Measurements from ENCODE around the gene SLC12A9.
A peak's percentile ranks its signal among the peaks of the same experiment; 100 is the strongest.
"Not testable (repeated sequence)": the region's sequence is repeated elsewhere in the genome, so short reads cannot be mapped to it uniquely, and the experiment has no call there.

The SLC12A9 gene

GRCh38 chr7:100894860-100895700 is 42.6 kb downstream of the SLC12A9 start:
- DNase-seq (ENCODE audit: low read depth in 3 of 3, low spot score in 1 of 3), result peak in 1 of 3 donors; percentile 57

DNA sequence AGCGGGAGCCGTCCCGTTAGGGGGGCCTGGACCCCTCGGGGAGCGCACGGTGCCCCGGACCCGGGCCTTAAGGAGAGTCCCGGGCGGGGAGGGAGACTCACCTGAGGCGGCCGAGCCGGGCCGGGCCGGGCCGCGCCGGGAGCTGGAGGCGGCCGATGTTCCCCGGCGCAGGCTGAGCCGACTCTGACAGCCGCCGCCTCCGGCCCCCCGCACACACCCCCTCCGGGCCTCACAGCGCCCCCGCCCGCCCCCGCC is 43.1 kb downstream of the SLC12A9 start, which contains the start of gene ACHE:
Gene ACHE (minus strand): TSS at position 188 of the 255 bp plus-strand sequence. CDS start 1,656 bp downstream, outside the sequence.
- no peak for DNase-seq (ENCODE audit: low read depth in 3 of 3, low spot score in 1 of 3)

- no peak for DNase-seq (ENCODE audit: low read depth in 3 of 3, low spot score in 1 of 3)
Observed at GRCh38 chr7:100895956-100896731, 43.6 kb downstream of the SLC12A9 start.

DNA sequence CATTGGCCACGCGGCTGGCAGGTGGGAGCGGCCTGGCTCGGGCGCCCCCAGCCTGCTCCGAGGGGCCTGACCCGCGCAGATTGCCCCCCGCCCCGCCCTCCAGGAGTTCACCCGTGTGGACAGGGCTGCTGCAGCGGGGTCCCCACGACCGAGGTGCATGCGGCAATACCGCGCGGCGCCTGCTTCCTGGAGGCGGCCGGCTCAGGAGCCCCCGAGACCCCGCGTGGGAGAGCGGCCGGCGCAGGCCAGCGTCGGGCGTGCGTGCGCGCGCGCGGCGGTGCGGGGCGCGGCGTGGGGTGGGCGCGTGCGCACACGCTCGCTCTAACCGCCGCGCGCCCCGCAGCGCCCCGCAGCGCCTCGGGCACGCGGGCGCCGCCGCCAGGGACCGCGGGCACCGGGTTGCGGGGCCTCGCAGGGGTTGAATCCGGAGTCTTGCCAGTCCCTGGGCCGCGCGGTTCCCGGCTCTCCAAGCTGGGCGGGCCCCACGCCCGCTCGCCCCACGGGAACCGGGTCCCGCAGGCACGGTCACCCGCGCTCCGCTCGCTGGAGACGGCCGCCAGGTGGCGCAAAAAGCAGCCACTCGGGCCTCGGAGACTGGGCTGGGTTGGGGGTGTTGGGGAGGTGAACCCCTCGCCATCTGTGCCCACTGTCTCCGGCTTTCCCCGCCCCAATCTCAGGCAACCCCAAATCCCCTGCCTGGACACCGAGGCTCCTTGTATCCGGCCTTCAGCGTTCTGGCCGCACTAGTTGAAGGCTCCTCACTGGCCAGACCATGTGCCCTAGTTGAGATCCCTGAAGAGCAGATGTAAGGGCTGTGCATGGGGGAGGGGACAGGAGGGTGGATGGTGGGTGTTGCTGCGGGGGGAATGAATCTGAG is 44.5 kb downstream of the SLC12A9 start:
- peak in 1 of 3 donors; percentile 66 for DNase-seq (ENCODE audit: low read depth in 3 of 3, low spot score in 1 of 3)

DNA sequence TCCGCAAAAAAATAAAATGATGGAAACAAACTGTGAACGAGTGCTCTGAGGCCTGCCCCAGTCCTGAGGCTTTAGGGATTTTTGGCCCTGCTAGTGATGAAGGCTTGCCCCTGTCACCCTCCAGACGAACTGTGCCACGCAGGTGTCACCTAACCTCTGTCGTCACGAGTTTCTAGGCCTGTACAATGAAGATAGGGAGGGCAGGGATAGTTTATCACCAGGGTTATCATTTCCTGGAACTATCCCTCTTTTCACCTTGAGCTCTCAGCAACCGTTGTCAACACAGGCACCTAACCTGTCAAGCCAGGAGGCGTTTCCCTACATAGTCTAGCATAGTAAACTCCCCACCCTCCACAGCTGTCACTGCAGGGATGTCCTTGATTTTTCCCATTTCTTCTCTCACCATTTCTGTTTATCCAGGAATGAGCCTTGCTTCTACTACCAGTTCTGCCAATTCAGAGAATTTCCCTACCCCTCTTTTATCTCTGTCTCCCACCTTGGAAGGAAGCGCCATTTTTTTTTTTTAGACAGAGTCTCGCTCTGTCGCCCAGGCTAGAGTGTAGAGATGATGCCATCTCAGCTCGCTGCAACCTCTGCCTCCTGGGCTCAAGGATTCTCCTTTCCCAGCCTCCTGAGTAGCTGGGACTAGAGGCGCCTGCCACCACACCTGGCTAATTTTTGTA is 45.4 kb downstream of the SLC12A9 start:
- no peak for DNase-seq (ENCODE audit: low read depth in 3 of 3, low spot score in 1 of 3)

DNA sequence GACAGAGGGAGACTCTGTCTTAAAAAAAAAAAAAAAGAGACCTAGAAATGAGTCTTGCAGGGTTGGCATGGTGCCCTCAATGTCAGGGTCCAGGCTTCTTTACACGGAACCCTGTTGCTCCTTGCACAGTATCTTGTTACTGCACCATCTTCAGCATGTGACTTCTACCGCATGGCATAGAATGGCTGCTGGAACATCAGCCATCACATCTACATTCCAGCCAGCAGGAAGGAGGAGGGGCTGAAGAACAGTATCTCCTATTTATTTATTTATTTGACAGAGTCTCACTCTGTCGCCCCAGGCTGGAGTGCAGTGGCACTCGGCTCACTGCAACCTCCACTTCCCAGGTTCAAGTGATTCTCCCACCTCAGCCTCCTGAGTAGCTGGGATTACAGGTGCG is 46.9 kb downstream of the SLC12A9 start:
- no peak for DNase-seq (ENCODE audit: low read depth in 3 of 3, low spot score in 1 of 3)

DNA sequence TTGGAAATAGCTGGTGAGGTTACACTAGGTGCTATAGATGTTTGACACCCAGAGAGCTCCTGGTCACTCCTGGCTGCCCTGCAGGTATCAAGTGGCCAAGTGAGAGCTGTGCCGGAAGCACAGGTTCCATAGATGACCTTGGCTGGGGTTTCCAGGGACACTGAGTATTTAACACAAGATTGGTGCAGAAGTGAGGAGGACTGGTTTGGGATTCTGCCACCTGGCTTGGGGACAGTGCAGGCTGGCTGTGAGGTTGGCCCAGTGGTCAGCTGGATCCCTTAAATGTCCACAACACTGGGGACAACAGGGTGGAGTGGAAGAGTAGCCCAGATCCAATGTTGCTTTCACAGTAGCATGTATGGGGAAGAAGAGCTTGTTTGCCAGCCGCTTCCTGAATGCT is 48.5 kb downstream of the SLC12A9 start:
- no peak for DNase-seq (ENCODE audit: low read depth in 3 of 3, low spot score in 1 of 3)

GRCh38 chr7:100901921-100902332 is 49.4 kb downstream of the SLC12A9 start:
- no peak for DNase-seq (ENCODE audit: low read depth in 3 of 3, low spot score in 1 of 3)

- DNase-seq (ENCODE audit: low read depth in 3 of 3, low spot score in 1 of 3), result no peak
Observed at GRCh38 chr7:100902638-100903037, 50.1 kb downstream of the SLC12A9 start.

- no peak for DNase-seq (ENCODE audit: low read depth in 3 of 3, low spot score in 1 of 3)
Observed at GRCh38 chr7:100908512-100908911, 56.0 kb downstream of the SLC12A9 start.

GRCh38 chr7:100910443-100910842 is 57.9 kb downstream of the SLC12A9 start:
- not testable (repeated sequence) for DNase-seq (ENCODE audit: low read depth in 3 of 3, low spot score in 1 of 3)

DNA sequence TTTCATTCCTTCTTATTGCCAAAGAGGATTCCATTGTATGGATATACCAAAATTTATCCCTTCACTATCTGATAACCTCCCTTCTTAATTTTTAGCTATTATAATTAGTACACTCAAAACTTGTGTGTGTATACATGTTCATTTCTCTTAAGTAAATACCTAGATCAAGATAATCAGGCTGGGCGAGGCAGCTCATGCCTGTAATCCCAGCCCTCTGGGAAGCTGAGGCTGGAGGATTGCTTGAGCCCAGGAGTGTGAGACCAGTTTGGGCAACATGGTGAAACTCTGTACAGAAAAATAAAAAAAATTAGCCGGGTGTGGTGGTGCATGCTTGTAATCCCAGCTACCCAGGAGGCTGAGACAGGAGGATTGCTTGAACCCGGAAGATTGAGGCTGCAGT is 59.0 kb downstream of the SLC12A9 start:
- DNase-seq (ENCODE audit: low read depth in 3 of 3, low spot score in 1 of 3), result no peak

DNA sequence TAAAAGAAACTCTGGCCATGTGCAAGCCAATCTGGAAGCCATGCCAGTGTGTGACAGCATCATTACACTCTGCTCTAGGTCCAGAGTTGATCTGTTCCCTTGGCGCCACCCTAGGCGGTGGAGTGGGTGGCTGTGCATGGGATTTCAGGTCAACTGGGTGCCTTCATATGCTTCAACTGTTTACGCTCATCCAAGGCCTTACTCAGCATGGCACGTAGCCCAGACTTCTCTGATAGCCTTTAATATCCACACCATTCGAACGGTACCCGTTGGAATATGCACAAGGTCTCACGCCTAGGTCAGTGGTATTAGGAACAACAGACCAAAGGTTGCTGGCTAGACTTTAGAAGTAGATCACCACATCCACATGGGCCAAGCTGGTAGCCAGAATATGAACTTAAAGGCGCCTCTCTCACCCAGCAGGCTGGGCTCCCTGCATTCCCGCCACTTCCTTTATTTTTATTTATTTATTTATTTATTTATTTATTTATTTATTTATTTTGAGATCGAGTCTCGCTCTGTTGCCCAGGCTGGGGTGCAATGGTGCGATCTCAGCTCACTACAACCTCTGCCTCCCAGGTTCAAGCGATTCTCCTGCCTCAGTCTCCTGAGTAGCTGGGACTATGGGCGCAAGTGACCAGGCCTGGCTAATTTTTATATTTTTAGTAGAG is 61.8 kb downstream of the SLC12A9 start:
- DNase-seq (ENCODE audit: low read depth in 3 of 3, low spot score in 1 of 3), result no peak

DNA sequence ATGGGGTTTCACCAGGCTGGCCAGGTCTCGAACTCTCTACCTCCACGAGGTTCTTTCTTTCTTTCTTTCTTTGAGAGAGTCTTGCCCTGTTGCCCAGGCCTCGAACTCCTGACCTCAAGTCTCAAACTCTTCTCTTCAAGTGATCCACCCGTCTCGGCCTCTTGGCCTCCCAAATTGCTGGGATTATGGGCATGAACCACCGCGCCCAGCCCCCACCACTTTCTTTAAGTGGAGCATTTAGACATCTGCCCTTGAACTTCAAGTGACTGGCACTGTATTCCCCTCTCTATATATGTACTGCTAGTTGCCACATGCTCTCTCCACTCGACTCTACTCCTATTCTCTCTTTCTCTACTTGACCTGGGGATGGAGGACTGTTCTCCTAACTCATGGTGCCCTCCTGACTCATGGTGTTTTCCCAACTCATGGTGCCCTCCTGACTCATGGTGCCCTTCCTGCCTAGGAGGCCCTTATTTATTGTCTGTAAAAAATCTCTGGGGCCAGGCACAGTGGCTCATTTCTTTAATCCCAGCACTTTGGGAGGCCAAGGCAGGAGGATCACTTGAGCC is 62.5 kb downstream of the SLC12A9 start:
- no peak for DNase-seq (ENCODE audit: low read depth in 3 of 3, low spot score in 1 of 3)

Measured in stimulated activated CD4-positive, alpha-beta T cell treated with anti-CD3 and anti-CD28 coated beads, TNF-alpha, amount 100 ng/mL, for 1 hour (primary cell).